GM19351 (cell line): ENCODE measurements around the gene ULK4.

Experiments
- ATAC-seq: cut with Tn5 transposase; IDR thresholded peaks from one replicate; pipeline ENCODE4 v1.9.1; 2021; ENCODE audit warnings: mild to moderate bottlenecking, moderate library complexity; ENCODE audit not compliant: unreplicated experiment

Gene ULK4

DNA sequence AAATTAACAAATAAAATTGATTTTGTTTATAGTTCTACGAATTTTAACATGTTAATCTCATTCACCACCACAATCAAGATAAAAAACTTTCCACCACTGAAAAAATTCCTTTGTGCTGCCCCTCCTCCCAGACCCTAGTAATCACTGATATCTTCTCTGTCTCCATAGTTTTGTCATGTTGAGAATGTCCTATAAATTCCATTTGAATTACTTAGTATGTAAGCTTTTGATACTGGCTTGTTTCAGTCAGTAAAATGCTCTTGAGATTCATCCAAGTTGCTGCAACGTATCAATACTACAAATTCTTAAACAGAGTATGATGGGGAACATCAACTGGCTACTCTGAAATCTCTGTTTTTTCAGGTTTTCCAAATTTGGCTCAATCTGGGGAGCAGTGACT lies 633.0 kb downstream of the ULK4 start:
- ATAC-seq = no peak

GRCh38 chr3:41327718-41328117 lies 634.2 kb downstream of the ULK4 start:
- ATAC-seq = no peak

GRCh38 chr3:41324156-41324475 lies 637.8 kb downstream of the ULK4 start:
- ATAC-seq = no peak

DNA sequence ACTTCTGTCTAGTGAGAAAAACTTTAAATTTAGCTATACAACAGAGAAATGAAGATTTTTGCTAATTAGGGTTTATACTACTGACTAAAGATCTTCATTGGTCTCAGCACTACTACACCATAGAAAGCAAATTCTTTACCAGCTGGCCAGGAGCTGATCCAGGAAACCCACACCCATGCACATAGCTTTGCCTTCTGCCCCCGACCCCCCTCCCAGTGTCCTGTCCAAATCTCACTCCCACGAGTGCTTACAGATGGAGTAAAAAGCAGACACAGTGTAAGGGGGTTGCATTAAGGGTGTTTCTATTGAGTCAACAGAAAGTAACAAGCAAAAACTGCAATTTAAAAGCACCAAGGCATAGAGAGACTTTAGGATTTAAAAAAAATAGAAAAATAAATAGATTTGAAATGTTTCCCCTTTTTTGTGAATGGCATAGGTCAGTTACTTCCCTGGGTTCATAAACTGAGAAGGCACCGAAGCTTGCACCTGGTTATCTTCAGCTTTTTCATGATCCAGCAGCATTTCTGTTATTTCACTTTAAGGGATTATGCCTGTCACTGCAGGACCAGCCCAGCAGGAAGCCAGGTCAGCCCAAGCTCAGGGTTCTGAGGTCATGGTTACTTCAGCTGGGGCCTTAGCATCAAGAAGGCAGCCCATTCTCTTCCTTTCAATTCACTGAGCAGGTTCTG lies 638.3 kb downstream of the ULK4 start:
- ATAC-seq = no peak

GRCh38 chr3:41321642-41321980 lies 640.3 kb downstream of the ULK4 start:
- no peak for ATAC-seq

- ATAC-seq = no peak
Observed at GRCh38 chr3:41320953-41321641, 640.8 kb downstream of the ULK4 start.

- ATAC-seq = no peak
Observed at GRCh38 chr3:41318520-41318919, 643.4 kb downstream of the ULK4 start.

GRCh38 chr3:41317718-41318117 lies 644.2 kb downstream of the ULK4 start:
- no peak for ATAC-seq

DNA sequence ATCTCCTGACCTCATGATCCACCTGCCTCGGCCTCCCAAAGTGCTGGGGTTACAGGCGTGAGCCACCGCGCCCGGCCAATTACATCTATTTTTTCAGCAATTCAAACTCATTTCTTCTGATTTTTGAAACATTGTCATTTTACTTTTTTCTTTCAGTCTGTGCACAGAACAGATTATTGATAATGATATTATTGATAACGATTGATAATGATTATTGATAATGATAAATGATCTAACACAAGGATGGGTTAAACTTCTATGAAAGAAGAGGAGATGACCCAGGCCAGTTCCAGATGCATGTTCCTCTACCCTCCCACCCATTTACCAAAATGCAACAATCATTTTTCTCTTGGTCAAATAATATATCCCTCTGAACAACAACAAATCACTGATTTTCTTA lies 644.6 kb downstream of the ULK4 start:
- ATAC-seq = no peak

- ATAC-seq = no peak
Observed at GRCh38 chr3:41315126-41315525, 646.8 kb downstream of the ULK4 start.

GRCh38 chr3:41308119-41308518 lies 653.8 kb downstream of the ULK4 start:
- no peak for ATAC-seq

- no peak for ATAC-seq
Observed at GRCh38 chr3:41307065-41307464, 654.8 kb downstream of the ULK4 start.

- ATAC-seq = no peak
Observed at GRCh38 chr3:41304593-41304992, 657.3 kb downstream of the ULK4 start.

DNA sequence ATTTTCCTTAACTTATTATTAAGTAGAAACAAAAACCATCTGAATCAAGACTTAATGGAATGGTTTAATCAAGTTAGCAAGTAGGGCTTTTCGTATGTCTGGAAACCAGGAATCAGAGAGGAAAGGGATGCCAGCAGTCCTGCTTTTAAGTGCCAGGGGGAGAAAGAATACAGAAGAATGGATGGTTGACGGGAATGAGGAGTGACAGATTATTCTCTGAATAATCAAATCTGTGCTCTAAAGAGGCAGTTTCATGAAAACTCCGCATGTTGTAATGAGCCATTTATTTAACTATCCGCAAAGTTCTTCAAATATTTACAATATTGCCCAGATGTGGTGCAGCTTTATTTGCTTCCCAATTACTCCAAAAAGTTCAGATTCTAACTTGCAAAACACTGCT lies 659.6 kb downstream of the ULK4 start:
- no peak for ATAC-seq

DNA sequence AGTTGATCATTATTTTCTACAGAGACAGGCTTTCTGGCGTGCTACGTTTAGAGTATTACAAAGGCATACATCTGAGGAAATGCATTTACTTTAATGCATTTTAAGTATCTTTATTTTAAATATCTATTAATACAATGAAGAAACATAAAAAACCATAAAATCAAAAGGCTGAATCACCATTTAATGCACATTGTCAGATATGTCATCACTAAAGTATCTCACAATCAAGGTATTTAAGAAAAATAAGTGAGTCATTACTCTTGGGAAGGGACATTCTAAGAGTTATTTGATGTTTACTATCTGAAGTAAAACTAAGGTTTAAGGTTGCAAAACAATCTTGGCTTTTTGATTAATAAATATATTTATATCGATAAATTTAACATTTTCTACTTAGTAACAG lies 660.4 kb downstream of the ULK4 start:
- no peak for ATAC-seq

GRCh38 chr3:41299036-41299435 lies 662.9 kb downstream of the ULK4 start:
- ATAC-seq = no peak

DNA sequence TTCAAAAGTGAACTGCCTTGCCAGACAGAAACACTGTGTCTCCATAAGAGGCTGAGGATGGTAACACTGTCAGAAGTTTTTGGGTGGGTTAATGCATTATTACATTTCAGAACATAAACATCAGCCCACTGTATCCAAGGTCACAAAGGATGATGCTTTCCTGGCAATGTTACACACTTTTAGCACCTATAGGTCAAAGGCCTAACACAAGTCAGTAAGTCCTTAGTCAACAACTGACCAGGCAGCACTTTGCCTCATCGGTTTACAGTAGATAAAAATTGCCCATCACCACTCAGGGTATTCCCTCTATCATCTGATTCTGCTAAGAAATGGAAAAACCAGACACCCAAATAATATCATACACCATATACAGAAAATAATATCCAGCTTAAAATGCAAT lies 664.2 kb downstream of the ULK4 start:
- ATAC-seq = no peak

GRCh38 chr3:41296556-41296955 lies 665.3 kb downstream of the ULK4 start:
- no peak for ATAC-seq

- ATAC-seq = no peak
Observed at GRCh38 chr3:41295740-41296139, 666.2 kb downstream of the ULK4 start.

GRCh38 chr3:41293169-41293681 lies 668.7 kb downstream of the ULK4 start:
- no peak for ATAC-seq

DNA sequence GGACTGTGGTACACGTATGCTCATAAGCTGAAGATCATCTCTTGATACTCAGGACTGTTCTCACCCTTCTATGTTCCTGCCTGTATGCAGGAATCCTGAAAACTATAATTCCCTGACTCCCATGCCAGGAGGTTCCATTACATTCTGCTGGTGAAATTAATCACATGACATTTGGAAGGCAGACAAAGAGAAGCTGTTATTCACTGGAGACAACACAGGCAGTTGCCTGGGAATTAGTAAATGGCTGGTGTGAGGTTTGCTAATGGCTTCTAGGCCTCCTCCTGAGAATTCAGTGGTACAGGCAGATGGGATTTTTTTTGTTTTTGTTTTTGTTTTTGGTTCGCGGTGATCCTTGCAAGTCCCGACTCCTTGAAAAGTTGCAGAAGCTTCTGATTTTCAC lies 671.2 kb downstream of the ULK4 start:
- no peak for ATAC-seq

DNA sequence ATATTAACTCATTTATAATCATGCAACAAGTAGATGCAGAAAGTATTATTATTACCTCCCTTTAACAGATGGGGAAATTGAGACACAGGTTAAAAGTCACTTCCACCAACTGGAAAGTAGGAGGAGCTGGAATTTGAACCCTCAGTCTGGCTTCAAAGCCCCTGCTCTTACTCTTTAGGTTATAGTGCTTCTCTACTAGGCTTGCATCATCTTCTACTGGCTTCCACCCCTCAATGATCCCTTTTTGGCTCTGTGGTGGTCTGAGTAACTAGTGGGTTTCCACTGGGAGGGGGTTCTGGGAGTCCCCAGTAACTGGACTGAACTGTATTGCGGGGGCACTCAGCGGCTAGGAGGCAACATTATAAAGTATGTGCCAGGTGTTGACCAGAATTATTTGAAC lies 671.6 kb downstream of the ULK4 start:
- no peak for ATAC-seq

DNA sequence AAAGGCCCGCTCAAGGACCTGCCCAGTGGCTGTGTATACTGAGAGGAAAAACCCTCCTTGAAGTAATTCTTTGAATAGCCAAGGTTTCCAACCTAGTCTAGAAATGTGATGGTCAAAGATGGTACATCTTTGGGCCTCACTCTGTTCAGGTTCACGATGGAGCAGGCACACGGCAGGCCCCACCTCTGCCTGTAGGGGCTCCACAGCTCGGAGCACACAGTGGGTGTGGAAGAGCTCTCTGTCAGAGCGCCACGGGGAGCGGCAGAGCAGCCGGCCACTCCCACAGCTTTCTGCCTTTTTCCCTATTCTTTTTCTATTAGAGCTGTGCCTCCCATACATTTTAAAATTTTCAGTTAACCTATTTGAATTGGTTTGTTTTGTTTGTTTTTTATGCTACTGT lies 673.1 kb downstream of the ULK4 start:
- no peak for ATAC-seq
